ENCODE results near the gene POU2F3.

DNA sequence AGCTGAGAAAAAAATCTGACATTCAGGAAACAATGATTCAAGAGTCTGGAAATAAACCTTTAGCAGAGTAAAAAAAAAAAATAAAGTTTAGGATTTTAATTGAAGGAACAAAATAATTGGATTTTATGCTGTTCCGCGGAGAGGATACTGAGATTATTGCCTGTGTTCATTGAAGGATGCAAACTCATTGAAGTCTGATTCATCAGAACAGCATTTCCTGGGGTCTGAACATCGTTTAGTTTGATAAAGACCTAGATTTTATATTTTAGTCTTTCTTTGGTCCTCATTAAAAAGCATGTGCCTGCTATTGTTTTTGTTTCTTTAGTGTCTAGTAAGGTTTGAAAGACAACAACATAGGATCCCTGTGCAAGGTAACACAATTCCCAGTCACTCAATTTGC lies 89.6 kb downstream of the POU2F3 start:
- no peak for TF ChIP-seq ESRRA (CRISPR knock-in tag; IDR thresholded peaks at IDR 0.05; ENCODE audit: low read depth)
- no peak for TF ChIP-seq POLR2A (IDR thresholded peaks at IDR 0.05; ENCODE audit: insufficient read depth in 1 of 2, low read depth in 2 of 2, low read length in 2 of 2)
- no peak for TF ChIP-seq NR3C1 (CRISPR knock-in tag; IDR thresholded peaks at IDR 0.05)
- TF ChIP-seq, protein P1, sequence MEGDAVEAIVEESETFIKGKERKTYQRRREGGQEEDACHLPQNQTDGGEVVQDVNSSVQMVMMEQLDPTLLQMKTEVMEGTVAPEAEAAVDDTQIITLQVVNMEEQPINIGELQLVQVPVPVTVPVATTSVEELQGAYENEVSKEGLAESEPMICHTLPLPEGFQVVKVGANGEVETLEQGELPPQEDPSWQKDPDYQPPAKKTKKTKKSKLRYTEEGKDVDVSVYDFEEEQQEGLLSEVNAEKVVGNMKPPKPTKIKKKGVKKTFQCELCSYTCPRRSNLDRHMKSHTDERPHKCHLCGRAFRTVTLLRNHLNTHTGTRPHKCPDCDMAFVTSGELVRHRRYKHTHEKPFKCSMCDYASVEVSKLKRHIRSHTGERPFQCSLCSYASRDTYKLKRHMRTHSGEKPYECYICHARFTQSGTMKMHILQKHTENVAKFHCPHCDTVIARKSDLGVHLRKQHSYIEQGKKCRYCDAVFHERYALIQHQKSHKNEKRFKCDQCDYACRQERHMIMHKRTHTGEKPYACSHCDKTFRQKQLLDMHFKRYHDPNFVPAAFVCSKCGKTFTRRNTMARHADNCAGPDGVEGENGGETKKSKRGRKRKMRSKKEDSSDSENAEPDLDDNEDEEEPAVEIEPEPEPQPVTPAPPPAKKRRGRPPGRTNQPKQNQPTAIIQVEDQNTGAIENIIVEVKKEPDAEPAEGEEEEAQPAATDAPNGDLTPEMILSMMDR (CRISPR knock-in tag; IDR thresholded peaks at IDR 0.05) = no peak
- no peak for TF ChIP-seq SMAD1 (CRISPR knock-in tag; IDR thresholded peaks at IDR 0.05; ENCODE audit: borderline replicate concordance, low read depth)
- TF ChIP-seq ZBTB20 (CRISPR knock-in tag; IDR thresholded peaks at IDR 0.05; ENCODE audit: borderline replicate concordance, low read depth) = no peak
- no peak for TF ChIP-seq REST (IDR thresholded peaks at IDR 0.05; ENCODE audit: borderline replicate concordance in 1 of 2, low read depth in 1 of 2, low read length in 2 of 2)
- no peak for TF ChIP-seq PBX3 (CRISPR knock-in tag; IDR thresholded peaks at IDR 0.05; ENCODE audit: borderline replicate concordance)
- no peak for TF ChIP-seq PRDM10 (CRISPR knock-in tag; IDR thresholded peaks at IDR 0.05; ENCODE audit: low read depth)
- TF ChIP-seq MIER2 (CRISPR knock-in tag; IDR thresholded peaks at IDR 0.05) = no peak
